ENCODE measurements around the gene SOCS3. TPM values are rescaled to one million over a fixed set of nuclear protein-coding genes. Genes with fewer than 3 reads are reported as not detected.

SOCS3 gene
- total RNA-seq, 1 donor from 2014 or later, result 13.7 TPM

DNA sequence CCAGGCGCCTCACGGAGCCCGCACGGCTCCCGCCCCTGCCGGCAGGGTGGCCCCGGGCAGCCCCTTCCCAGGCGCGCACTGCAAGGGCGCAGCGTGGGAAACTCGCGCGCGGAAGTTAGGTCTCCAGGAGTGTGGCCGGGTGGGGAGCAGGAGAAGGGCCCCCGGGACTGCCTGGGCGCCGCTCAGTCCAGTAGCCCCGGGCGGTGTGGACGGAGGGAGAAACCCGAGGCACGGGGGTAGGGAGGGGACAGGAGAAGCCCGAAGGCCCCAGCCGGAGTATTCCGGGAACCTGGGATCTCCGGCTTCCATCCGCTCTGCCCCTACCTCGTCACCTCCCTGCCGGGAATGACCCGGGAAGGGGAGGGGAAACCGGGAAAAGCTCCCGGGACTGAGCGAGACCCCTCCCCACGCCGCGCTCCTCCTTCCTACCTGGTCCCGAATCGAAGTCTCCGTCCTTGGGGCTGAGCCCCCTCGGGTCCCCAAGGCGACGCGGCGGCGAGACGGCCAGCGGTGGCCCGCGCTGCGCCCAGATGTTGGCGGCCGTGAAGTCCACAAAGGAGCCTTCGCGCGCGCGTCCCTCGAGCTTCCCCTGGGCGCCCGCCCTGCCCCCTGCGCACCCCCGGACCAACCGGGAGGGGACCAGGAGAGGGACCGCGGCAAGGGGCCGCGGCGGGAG, 418 bp downstream of the SOCS3 start:
- DNase-seq (ENCODE audit: low read depth), result no peak
- H3K4me3 ChIP-seq (ENCODE audit: low read depth, low read length), result peak overlapping the region; percentile 85
- FAIRE-seq, result no peak

DNA sequence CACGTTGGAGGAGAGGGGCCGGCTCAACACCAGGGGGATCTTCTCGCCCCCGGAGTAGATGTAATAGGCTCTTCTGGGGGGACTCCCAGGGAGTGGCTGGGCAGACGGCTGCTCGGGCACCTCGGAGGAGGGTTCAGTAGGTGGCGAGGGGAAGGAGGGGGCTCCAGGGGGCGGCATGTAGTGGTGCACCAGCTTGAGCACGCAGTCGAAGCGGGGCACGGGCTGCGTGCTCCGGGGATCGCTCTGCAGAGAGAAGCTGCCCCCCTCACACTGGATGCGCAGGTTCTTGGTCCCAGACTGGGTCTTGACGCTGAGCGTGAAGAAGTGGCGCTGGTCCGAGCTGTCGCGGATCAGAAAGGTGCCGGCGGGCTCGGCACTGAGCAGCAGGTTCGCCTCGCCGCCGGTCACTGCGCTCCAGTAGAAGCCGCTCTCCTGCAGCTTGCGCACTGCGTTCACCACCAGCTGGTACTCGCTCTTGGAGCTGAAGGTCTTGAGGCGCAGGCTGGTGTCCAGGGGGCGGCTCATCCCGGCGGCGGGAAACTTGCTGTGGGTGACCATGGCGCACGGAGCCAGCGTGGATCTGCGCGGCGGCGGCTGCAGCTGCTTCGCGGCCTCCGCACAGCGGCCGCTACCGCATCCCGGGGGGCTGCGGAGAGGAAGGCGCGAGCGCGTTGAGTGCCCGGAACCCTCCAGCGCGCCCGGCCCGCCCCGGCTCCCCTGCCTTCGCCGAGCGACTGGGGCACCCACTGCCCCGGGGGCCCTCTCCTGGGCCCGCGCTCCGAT, 1.1 kb downstream of the SOCS3 start:
- DNase-seq (ENCODE audit: low read depth), result no peak
- Histone ChIP-seq H3K27me3 (ENCODE audit: control insufficient read depth, insufficient read depth, low read length) (peaks cover 4% of the 10 kb centered on the region), H3K36me3 (ENCODE audit: control insufficient read depth, insufficient read depth, low read length) (peaks cover 2% of the 10 kb centered on the region), H3K4me3 (ENCODE audit: low read depth, low read length) (peak overlapping the region; percentile 85)
- TF ChIP-seq, protein P1, sequence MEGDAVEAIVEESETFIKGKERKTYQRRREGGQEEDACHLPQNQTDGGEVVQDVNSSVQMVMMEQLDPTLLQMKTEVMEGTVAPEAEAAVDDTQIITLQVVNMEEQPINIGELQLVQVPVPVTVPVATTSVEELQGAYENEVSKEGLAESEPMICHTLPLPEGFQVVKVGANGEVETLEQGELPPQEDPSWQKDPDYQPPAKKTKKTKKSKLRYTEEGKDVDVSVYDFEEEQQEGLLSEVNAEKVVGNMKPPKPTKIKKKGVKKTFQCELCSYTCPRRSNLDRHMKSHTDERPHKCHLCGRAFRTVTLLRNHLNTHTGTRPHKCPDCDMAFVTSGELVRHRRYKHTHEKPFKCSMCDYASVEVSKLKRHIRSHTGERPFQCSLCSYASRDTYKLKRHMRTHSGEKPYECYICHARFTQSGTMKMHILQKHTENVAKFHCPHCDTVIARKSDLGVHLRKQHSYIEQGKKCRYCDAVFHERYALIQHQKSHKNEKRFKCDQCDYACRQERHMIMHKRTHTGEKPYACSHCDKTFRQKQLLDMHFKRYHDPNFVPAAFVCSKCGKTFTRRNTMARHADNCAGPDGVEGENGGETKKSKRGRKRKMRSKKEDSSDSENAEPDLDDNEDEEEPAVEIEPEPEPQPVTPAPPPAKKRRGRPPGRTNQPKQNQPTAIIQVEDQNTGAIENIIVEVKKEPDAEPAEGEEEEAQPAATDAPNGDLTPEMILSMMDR (IDR thresholded peaks at IDR 0.05; ENCODE audit: insufficient read depth, low read length, severe bottlenecking), result no peak
- no peak for FAIRE-seq

More for the DNA sequence above, 418 bp downstream of the SOCS3 start:
- peaks cover 2% of the 10 kb centered on the region for H3K36me3 ChIP-seq (ENCODE audit: control insufficient read depth, insufficient read depth, low read length)
- H3K27me3 ChIP-seq (ENCODE audit: control insufficient read depth, insufficient read depth, low read length), result peaks cover 4% of the 10 kb centered on the region
- TF ChIP-seq, protein P1 (IDR thresholded peaks at IDR 0.05; ENCODE audit: insufficient read depth, low read length, severe bottlenecking), result no peak

DNA sequence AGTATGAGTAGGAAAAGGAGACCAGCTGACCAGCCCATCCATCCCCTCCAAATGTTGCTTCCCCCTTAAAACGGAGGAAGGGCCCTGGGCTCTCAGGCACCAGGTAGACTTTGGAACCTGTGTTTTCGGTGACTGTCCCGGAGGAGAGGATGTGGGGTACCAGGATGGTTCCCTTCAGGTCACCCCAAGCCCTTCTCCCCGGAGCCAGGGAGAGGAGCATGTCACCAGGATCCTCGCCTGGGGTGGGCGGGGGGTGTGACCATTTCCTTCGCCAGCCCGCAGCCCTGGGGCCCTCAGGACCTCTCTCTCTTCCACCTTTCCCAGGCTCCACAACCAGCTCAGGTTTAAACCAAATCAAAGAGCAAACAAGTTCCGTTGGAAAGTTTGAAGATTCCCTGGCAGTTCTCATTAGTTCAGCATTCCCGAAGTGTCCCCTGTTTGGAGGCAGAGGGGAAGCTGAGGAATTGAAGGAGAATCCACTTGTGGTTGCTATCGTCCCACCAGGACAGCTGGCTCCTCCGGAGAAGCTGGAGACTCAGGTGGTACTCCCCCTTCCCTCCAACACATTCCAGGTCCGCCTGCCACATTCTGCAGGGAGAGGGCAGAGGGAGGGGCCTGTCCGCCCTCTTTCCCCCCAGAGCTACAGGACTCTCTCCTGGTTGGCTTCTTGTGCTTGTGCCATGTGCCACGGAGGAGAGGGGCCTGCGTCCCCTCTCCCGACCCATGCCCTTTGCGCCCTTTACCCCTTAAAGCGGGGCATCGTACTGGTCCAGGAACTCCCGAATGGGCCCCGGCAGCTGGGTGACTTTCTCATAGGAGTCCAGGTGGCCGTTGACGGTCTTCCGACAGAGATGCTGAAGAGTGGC, 2.0 kb downstream of the SOCS3 start:
- DNase-seq (ENCODE audit: low read depth), result no peak
- FAIRE-seq, result no peak
- H3K27me3 ChIP-seq (ENCODE audit: control insufficient read depth, insufficient read depth, low read length), result peaks cover 4% of the 10 kb centered on the region
- TF ChIP-seq, protein P1 (IDR thresholded peaks at IDR 0.05; ENCODE audit: insufficient read depth, low read length, severe bottlenecking), result no peak
- H3K36me3 ChIP-seq (ENCODE audit: control insufficient read depth, insufficient read depth, low read length), result peaks cover 2% of the 10 kb centered on the region
- H3K4me3 ChIP-seq (ENCODE audit: low read depth, low read length), result peak overlapping the region; percentile 85

DNA sequence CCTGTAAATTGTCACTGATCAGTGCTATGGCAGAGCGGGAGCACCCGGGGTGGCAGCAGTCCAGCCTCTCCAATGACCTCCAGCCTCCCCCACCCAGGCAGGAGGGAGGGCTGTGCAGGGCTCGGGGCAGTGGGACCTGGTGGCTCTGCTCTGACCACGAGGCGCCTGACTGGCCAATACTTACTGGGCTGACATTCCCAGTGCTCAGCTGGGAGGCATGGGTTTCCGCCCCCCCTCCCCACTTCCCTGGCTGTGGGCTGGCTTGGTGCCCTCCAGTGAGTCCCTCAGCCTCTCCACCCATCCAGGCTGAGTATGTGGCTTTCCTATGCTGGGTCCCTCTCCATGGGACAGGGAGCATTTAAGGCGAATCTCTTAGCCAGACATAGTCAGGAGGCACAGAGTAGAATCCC, 2.7 kb downstream of the SOCS3 start:
- Histone ChIP-seq H3K36me3 (ENCODE audit: control insufficient read depth, insufficient read depth, low read length) (peaks cover 2% of the 10 kb centered on the region), H3K4me3 (ENCODE audit: low read depth, low read length) (peak overlapping the region; percentile 3), H3K27me3 (ENCODE audit: control insufficient read depth, insufficient read depth, low read length) (peaks cover 2% of the 10 kb centered on the region)
- TF ChIP-seq, protein P1 (IDR thresholded peaks at IDR 0.05; ENCODE audit: insufficient read depth, low read length, severe bottlenecking), result no peak
- DNase-seq (ENCODE audit: low read depth) (no peak), FAIRE-seq (no peak)

DNA sequence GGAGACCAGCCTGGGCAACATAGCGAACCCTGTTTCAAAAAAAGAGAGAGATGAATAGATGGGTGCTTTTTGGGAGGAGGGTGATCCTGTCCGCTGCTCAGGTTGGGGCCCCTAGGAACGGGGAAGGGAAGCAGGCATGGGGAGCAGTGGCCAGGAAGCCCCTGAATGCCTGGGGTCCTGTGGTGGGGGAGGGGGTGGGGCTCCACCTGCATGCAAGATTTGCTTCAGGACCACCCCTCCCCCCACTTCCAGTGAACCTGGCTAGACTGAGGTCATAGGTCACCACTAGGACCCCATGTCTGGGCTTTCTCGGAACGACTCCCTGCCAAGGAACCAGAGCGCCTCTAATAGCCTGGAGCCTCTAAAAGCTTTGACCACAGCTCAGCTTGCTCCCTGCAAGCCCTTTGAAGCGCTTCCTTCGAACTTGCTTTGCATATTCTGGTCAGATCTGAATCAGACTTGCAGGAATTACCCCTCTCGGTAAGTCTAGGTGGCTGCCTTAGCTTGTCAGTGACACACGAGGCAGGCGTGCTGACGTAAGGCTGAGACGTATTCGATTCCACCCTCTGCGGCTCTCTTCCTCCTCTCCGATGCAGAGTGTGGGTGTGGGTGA, 3.7 kb downstream of the SOCS3 start:
- H3K27me3 ChIP-seq (ENCODE audit: control insufficient read depth, insufficient read depth, low read length), result no peaks in the 10 kb centered on the region
- FAIRE-seq, result no peak
- TF ChIP-seq, protein P1 (IDR thresholded peaks at IDR 0.05; ENCODE audit: insufficient read depth, low read length, severe bottlenecking), result no peak
- no peak overlapping the region for H3K4me3 ChIP-seq (ENCODE audit: low read depth, low read length)
- peak; percentile 98 for DNase-seq (ENCODE audit: low read depth)
- peaks cover 2% of the 10 kb centered on the region for H3K36me3 ChIP-seq (ENCODE audit: control insufficient read depth, insufficient read depth, low read length)
